GM21360 (cell line): ENCODE measurements around the gene SV2A.
"Not testable (repeated sequence)": the region's sequence is repeated elsewhere in the genome, so short reads cannot be mapped to it uniquely, and the experiment has no call there.

ENCODE experiments used
- ATAC-seq: cut with Tn5 transposase; IDR thresholded peaks from one replicate; pipeline ENCODE4 v1.9.1; 2021; ENCODE audit warnings: mild to moderate bottlenecking, moderate library complexity; ENCODE audit not compliant: unreplicated experiment

Gene SV2A

GRCh38 chr1:149887456-149888246 lies 30.0 kb downstream of the SV2A start:
- ATAC-seq: peak; percentile 38

- not testable (repeated sequence) for ATAC-seq
Measured at GRCh38 chr1:149887196-149887455, 30.5 kb downstream of the SV2A start.

GRCh38 chr1:149886396-149887195 lies 31.0 kb downstream of the SV2A start:
- peak; percentile 56 for ATAC-seq

- ATAC-seq: not testable (repeated sequence)
Measured at GRCh38 chr1:149886121-149886395, 31.6 kb downstream of the SV2A start.

GRCh38 chr1:149885339-149886120 lies 32.1 kb downstream of the SV2A start:
- ATAC-seq: no peak

GRCh38 chr1:149884433-149885338 lies 33.0 kb downstream of the SV2A start:
- no peak for ATAC-seq

- no peak for ATAC-seq
Measured at GRCh38 chr1:149883598-149884247, 33.9 kb downstream of the SV2A start.

GRCh38 chr1:149881876-149882275 lies 35.8 kb downstream of the SV2A start:
- ATAC-seq: no peak

- no peak for ATAC-seq
Measured at GRCh38 chr1:149879556-149879955, 38.1 kb downstream of the SV2A start.

GRCh38 chr1:149877211-149877946 lies 40.3 kb downstream of the SV2A start:
- ATAC-seq: no peak

GRCh38 chr1:149873060-149873459 lies 44.6 kb downstream of the SV2A start:
- ATAC-seq: not testable (repeated sequence)

GRCh38 chr1:149866887-149867286 lies 50.8 kb downstream of the SV2A start:
- ATAC-seq: not testable (repeated sequence)

- ATAC-seq: peak; percentile 5
Measured at GRCh38 chr1:149861497-149862054, 56.1 kb downstream of the SV2A start.

- peak; percentile 68 for ATAC-seq
Measured at GRCh38 chr1:149860684-149861496, 56.8 kb downstream of the SV2A start.

- ATAC-seq: not testable (repeated sequence)
Measured at GRCh38 chr1:149860271-149860670, 57.4 kb downstream of the SV2A start.
